Lower leg skin (tissue), 4 donors: ENCODE measurements around the gene VAV3. TPM values are rescaled to one million over a fixed set of nuclear protein-coding genes. Genes with fewer than 3 reads are reported as not detected.

Experiments
- DNase-seq, 2 donors: peaks; one replicate each; pipeline ENCODE4 v3.0.0-alpha.2; 2019; ENCODE audit warnings: low spot score in 2 of 2
- H3K4me3 ChIP-seq: fragments of 200-600 bp; sonication (generic); 2 replicates; pipeline ENCODE4 v1.5.1; 2017; ENCODE audit warnings: mild to moderate bottlenecking, low read depth; ENCODE audit not compliant: poor library complexity, severe bottlenecking
- CTCF ChIP-seq, 3 donors: fragments of 450-650 bp; IDR thresholded peaks; one replicate each; pipeline ENCODE4 v1.5.1; 2016; ENCODE audit warnings: antibody characterized with exemption in 3 of 3, mild to moderate bottlenecking in 3 of 3, moderate library complexity in 2 of 3
- POLR2A ChIP-seq, 2 donors: fragments of 450-650 bp; IDR thresholded peaks; one replicate each; pipeline ENCODE4 v1.6.1; 2016 to 2017; ENCODE audit warnings: antibody characterized with exemption in 2 of 2, mild to moderate bottlenecking in 1 of 2, moderate library complexity in 1 of 2
- WGBS, 2 donors: methylation state at CpG; one replicate each; pipeline ENCODE4 v1.1.5; 2018; 5-methylcytosine and 5-hydroxymethylcytosine counted together
- intact Hi-C: fragments of 100-400 bp; cut with DNase I; formaldehyde crosslinking; loops from one replicate; pipeline ENCODE4 v1.15.0; 2023; ENCODE audit warnings: low total_unique reads
- total RNA-seq, 4 donors: library from RNA; depleted of rRNA; stranded (reverse); fragments of >200 nt; gene quantifications; one replicate each; pipeline ENCODE4 v1.1.0, GENCODE V29; 2016

Gene VAV3
- total RNA-seq, 4 donors from 2014 or later = 102 to 200 (median 147) TPM

- WGBS, 2 donors = 66 to 70% methylated on average over 5 of the region's 5 CpGs
- intact Hi-C loops = no loop called here
- DNase-seq = no peak
- H3K4me3 ChIP-seq = no peak overlapping the region
- TF ChIP-seq POLR2A (IDR thresholded peaks at IDR 0.05) (no peak), CTCF (IDR thresholded peaks at IDR 0.05) (no peak)
Measured at GRCh38 chr1:107664982-107665925, 299.7 kb downstream of the VAV3 start.

GRCh38 chr1:107662971-107663370, 302.0 kb downstream of the VAV3 start:
- TF ChIP-seq CTCF (IDR thresholded peaks at IDR 0.05) (no peak), POLR2A (IDR thresholded peaks at IDR 0.05) (no peak)
- no peak for DNase-seq
- intact Hi-C loops = no loop called here
- 32 to 38% methylated on average over 2 of the region's 2 CpGs for WGBS, 2 donors
- no peak overlapping the region for H3K4me3 ChIP-seq

DNA sequence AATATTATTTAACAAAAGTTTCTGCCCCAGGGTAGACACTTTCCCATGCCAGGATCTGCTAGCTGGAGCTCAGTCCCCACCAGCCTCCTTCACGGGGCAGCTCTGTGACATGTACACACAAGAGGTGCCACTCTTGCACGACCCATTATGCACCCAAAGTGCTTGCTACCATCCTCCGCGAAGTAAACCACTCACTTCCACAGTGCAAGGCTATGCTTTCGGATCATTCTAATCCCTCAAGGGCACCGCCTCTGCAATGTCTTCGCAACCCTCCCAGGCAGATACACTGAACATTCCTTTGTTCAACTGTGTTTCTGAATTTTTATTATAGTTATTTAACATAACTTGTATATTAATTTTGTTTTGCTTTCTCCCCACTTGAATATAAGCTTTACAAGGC, 303.8 kb downstream of the VAV3 start:
- intact Hi-C loops = no loop called here

GRCh38 chr1:107659961-107660360, 305.0 kb downstream of the VAV3 start:
- WGBS, 2 donors = 43 to 63% methylated on average over 2 of the region's 2 CpGs
- no peak overlapping the region for H3K4me3 ChIP-seq
- TF ChIP-seq POLR2A (IDR thresholded peaks at IDR 0.05) = no peak
- TF ChIP-seq CTCF (IDR thresholded peaks at IDR 0.05) = no peak
- no peak for DNase-seq
- intact Hi-C loops = no loop called here

More for the DNA sequence above, 303.8 kb downstream of the VAV3 start:
- no peak for DNase-seq
- H3K4me3 ChIP-seq = no peak overlapping the region
- WGBS, 2 donors = 47 to 66% methylated on average over 7 of the region's 7 CpGs
- TF ChIP-seq CTCF (IDR thresholded peaks at IDR 0.05) (no peak), POLR2A (IDR thresholded peaks at IDR 0.05) (no peak)

DNA sequence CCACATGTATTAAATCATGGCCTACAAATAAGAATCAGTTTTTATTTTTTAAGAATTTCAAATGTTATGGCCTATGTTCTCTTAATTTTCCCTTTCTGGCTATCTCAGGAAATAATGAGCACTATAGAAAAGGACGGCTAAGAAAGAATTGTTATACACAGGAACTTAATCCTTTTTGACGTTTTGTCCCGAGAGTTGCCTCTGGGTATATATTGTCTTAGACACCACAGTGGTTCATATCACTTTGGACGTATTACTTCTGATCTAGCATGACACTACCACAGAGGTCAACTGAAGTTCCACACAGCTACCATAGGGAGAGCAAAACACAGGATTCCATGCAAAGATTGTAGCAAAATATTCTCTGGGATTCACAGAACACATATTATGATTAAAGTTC, 307.6 kb downstream of the VAV3 start:
- no peak for DNase-seq
- H3K4me3 ChIP-seq = no peak overlapping the region
- intact Hi-C loops = no loop called here
- 88 to 92% methylated on average over 4 of the region's 4 CpGs for WGBS, 2 donors
- TF ChIP-seq CTCF (IDR thresholded peaks at IDR 0.05) (no peak), POLR2A (IDR thresholded peaks at IDR 0.05) (no peak)
